Measurements from ENCODE around the gene RNF39.
"Not testable (repeated sequence)": the region's sequence is repeated elsewhere in the genome, so short reads cannot be mapped to it uniquely, and the experiment has no call there.

Gene RNF39

GRCh38 chr6:30062471-30063178, 12.9 kb downstream of the RNF39 start:
- no peak for DNase-seq (ENCODE audit: low read depth in 2 of 2)

DNA sequence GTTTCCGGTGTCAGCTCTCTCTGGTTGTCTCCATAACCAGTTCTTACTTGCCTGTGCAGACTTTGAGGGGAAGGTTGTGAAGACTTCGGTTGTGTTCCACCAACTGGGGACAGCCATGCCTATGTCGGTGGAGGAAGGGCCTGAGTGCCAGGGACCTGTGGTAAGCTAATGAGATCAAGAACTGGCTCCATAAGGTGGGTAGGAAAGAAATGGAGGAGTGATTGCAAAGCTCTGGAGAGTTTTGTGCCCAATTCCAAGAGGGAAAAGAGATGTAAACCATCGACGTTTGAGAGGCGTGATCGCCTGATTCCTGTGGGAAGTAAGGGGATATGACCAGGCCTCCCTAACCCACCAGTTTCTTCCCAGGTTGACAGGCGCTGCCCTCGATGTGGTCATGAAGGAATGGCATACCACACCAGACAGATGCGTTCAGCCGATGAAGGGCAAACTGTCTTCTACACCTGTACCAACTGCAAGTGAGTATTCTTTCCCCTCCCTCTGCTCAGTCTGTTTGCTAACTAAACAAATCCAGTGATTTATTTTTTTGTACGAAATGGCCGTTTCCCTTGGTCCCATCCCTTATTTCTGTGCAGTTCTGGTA, 13.6 kb downstream of the RNF39 start:
- DNase-seq (ENCODE audit: low read depth in 2 of 2) = no peak

GRCh38 chr6:30061092-30061857, 14.3 kb downstream of the RNF39 start, which contains the start of gene POLR1H:
TSS of gene POLR1H (plus strand) at chr6:30061265. CDS start at chr6:30061525, 260 bp downstream.
- DNase-seq (ENCODE audit: low read depth in 2 of 2) = peak; percentile 88 to 92

- DNase-seq (ENCODE audit: low read depth in 2 of 2) = no peak
Measured at GRCh38 chr6:30060606-30061091, 14.9 kb downstream of the RNF39 start.

DNA sequence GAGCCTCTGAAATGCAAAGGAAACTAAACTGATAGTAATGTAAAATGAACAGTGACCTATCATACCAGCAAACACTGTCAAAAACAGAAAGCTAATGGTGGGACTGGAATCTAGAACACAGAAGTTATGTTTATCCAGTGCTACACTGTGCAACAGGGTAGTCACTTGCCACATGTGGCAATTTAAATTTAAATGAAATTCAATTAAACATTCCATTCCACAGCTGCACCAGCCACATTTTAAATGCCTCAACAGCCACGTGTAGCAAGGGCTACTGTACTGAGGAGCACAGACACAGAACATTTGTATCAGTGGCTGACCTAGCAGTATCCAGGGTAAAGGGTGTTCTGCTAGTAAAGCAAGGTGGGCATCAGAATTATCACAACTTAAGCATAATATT, 20.1 kb downstream of the RNF39 start:
- no peak for DNase-seq (ENCODE audit: low read depth in 2 of 2)

DNA sequence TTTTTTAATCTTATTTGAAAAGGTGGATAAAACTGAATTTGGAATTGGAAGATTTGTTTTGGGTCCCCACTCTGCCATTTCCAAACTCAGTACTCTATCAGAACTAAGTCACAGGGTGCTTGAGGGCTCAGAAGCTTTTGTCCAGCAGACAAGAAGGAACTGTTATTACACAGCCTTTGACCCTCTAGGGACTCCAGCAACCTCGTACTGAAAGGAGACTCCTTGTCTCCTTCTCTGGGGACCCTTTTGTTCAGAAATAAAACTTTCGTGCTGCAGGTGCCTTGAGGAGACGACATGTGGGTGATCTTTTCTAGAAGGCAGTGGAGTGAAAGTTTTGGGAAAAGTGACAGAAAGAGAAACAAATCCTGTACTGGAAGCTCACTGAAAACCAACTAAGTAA, 21.9 kb downstream of the RNF39 start:
- DNase-seq (ENCODE audit: low read depth in 2 of 2) = no peak

DNA sequence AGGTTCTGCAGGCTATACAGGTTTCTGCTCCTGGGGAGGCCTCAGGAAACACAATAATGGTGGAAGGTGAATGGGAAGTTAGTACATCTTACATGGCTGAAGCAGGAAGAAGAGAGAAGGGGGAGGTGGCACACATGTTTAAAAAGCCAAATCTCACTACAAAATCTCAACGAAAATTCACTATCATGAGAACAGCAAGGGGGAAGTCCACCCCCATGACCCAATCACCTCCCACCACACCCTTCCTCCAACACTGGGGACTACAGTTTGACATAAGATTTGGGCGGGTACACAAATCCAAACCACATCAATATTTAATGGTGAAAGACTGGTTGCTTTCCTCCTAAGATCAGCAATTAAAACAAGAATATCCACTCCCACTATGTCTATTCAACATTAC, 28.3 kb downstream of the RNF39 start:
- no peak for DNase-seq (ENCODE audit: low read depth in 2 of 2)

- no peak for DNase-seq (ENCODE audit: low read depth in 2 of 2)
Measured at GRCh38 chr6:30044630-30045029, 30.9 kb downstream of the RNF39 start.

GRCh38 chr6:30043744-30044143, 31.8 kb downstream of the RNF39 start:
- DNase-seq (ENCODE audit: low read depth in 2 of 2) = no peak

DNA sequence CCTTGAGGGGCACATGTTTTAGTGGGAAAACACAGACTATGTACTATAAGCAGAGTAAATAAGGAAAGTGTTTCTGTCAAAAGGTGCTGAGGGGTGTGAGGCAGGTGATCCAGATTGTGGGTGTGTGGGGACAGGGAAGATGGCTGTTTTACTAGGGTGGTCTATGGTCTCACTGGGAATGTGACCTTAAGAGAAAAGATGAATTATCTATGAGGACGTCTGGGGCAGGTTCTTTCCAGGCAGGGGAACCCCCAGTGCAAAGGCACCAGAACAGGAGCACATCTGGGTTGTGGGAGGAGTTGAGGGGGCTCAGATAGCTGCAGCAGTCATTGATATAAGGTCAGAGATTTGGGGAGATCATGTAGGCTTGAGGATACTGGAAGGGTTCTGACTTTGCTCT, 32.7 kb downstream of the RNF39 start:
- no peak for DNase-seq (ENCODE audit: low read depth in 2 of 2)

- no peak for DNase-seq (ENCODE audit: low read depth in 2 of 2)
Measured at GRCh38 chr6:30042476-30042875, 33.1 kb downstream of the RNF39 start.

DNA sequence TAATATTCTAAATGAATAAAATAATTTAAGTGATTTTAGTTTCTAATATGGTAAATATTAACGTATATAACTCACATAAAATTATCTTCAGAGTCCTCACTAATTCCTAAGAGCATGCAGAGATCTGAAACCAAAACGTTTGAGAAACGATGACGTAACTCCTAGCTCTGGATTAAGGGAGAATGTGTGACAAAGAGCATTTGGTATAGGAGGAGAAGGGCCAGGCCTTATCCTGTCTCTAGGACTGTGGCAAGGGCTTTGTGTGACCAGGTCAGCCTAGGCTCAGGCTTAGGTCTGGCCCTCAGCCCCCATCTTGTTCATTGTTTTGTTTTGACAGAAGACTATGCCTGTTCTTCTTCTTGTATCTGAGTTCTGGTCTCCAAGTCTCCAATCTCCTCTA, 33.7 kb downstream of the RNF39 start:
- DNase-seq (ENCODE audit: low read depth in 2 of 2) = no peak

DNA sequence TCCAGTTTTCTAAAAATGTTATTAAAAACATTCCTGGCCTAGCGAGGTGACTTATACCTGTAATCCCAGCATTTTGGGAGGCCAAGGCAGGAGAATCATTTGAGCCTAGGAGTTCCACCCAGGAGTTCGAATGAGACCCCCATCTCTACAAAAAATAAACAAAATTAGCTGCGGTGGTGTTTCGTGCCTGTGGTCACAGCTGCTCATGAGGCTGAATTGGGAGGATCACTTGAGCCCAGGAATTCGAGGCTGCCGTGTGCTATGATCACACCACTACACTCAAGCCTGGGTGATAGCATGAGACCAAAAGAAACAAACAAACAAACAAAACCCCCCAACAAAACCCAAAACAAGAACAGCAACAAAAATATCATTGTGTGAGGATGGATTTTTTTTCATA, 34.3 kb downstream of the RNF39 start:
- no peak for DNase-seq (ENCODE audit: low read depth in 2 of 2)

DNA sequence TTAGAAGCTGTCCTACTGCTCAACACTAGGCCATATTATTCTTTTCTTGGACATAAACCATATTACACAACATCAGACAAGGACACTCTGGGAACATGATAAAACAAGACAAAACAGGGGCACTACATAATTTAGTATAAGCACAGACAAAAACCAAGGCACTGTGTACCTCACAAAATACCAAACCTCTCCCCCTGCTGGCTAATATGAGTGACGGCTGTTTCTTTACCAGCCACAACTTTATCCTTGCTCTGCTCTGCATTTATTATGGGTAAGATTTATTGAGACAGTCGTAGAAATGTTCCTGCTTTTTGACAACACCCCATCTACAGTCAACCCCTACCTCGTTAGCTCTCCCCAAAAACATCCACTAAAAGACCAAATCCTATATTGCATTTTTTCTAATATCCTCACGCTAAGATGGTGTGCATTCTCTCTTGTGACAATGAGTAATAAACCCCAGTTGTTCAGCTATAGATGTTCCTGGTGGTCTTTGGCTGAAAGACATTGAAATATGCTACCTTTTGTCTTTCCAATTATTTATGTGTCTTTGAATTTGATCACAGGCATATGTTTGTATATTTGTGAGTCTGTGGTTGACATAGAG, 38.3 kb downstream of the RNF39 start:
- DNase-seq (ENCODE audit: low read depth in 2 of 2) = no peak

DNA sequence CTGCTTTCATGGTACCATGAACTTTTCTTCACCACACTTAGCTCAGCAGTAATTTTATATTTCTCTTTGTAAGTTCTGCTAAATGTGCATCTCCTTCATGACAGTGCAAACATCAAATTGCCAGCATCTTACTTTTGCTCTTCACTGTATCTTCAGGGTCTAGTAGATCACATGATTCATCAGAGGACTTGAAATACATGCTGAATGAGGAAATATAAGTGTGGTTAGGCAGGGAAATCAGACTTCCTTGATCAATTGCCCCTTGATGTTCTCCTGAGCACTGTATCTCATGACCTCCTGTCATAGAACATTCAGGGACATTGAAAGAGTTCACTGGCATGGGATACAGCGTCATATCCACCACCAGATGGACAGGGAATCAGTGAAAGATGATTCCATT, 39.8 kb downstream of the RNF39 start:
- DNase-seq (ENCODE audit: low read depth in 2 of 2) = no peak

- DNase-seq (ENCODE audit: low read depth in 2 of 2) = peak in 1 of 2 experiments; percentile 24
Measured at GRCh38 chr6:30033440-30033839, 42.1 kb downstream of the RNF39 start.

- DNase-seq (ENCODE audit: low read depth in 2 of 2) = no peak
Measured at GRCh38 chr6:30031381-30031780, 44.2 kb downstream of the RNF39 start.

DNA sequence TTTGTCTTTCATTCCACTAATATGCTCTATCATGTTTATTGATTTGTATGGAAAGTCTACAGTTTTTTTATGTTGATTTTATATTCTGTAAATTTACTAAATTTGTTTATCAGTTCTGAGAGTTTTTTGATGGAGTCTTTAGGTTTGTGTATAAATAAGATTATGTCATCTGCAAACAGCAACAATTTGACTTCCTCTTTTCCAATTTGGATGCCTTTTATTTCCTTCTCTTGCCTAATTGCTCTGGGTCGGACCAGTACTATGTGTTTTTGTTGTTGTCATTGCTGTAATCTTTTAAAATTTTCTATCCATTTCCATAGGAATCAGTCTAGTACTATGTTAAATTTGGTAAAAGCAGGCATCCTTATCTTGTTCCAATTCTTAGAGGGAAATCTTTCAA, 46.0 kb downstream of the RNF39 start:
- DNase-seq (ENCODE audit: low read depth in 2 of 2) = no peak

DNA sequence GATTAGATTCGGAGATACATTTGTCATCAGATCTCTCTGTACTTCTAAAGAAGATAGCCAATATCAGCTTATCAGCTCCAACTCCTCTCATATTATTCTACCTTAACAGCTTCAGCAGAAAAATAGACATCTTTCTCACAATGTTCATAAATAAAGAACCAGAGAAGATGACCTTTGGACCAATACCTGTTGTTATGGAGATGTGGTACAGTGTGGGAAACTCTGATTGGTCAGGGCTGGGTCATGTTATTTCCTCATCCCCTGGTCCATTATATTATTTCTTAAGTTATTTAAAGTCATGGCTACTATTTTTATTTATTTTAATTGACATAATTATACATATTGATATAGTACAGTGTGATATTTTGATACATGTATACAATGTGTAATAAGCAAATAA, 50.4 kb downstream of the RNF39 start:
- DNase-seq (ENCODE audit: low read depth in 2 of 2) = no peak

GRCh38 chr6:30022712-30023111, 52.9 kb downstream of the RNF39 start:
- not testable (repeated sequence) for DNase-seq (ENCODE audit: low read depth in 2 of 2)

DNA sequence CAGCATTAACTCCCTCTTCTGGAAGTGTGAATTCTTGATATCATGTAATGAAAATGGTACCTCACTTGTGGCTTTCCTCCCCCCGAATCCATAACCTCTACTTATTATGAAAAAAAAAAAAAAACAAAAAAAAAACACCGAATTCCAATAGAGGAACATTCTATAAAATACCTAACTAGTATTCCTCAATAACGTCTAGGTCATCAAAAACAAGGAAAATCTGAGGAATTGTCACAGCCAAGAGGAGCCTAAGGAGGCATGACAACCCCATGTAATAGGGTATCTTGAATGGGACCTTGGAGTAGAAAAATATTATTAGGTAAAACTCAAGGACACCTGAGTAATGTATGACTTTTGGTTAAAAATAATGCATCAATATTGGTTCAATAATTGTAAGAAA, 53.4 kb downstream of the RNF39 start:
- DNase-seq (ENCODE audit: low read depth in 2 of 2) = no peak

DNA sequence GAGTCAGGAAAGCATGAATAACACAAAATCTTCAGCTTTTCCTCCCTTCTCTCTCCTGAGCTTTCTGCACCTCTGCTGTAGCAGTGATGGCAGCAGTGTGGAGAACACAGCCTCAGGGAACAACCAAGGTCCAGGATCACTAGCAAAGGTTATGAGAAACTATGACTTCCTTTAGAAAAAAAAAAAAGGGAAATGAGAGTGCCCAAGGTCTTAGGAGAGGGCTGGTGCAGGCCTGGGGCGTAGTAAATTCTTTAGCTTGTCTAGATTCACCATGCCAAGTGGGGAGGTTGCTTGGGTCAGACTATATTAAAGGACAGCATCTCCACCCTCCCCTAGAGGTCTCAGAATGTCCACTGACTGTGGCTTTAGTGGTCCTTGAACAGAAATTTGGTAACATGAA, 54.9 kb downstream of the RNF39 start:
- DNase-seq (ENCODE audit: low read depth in 2 of 2) = no peak

All from fibroblast of skin of left biceps (primary cell).